ENCODE measurements around the gene RMI2. TPM values are rescaled to one million over a fixed set of nuclear protein-coding genes. Genes with fewer than 3 reads are reported as not detected.

RMI2 gene
- total and polyA plus RNA-seq, 9 of the 15 experiments (the other 6 are each of a cell fraction or from before 2014, with no cell fraction given), result 8.0 to 43.4 (median 32.5) TPM

DNA sequence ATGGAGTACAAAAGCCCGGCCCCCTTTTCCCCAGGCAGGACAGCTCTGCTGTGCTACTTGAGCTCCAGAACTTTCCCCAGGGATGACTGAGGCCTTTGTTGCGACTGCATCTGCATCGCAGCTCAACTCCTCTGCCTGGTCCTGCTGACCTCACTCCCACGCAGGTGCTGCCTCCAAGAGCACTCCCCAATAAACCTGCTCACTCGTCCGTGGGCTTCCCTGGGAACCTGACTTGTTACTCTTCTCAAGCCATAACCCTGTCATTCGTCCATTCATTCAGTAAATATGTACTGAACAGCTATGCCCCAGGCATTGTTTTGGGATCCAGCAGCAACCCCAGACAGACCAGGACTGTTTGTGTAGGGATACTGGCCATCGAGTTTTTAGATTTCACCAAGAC, 11.6 kb upstream of the RMI2 start (continued):
- no peak for TF ChIP-seq ATF1 (CRISPR knock-in tag; IDR thresholded peaks at IDR 0.05)
- no peak for TF ChIP-seq ATF1 (tag; IDR thresholded peaks at IDR 0.05)

DNA sequence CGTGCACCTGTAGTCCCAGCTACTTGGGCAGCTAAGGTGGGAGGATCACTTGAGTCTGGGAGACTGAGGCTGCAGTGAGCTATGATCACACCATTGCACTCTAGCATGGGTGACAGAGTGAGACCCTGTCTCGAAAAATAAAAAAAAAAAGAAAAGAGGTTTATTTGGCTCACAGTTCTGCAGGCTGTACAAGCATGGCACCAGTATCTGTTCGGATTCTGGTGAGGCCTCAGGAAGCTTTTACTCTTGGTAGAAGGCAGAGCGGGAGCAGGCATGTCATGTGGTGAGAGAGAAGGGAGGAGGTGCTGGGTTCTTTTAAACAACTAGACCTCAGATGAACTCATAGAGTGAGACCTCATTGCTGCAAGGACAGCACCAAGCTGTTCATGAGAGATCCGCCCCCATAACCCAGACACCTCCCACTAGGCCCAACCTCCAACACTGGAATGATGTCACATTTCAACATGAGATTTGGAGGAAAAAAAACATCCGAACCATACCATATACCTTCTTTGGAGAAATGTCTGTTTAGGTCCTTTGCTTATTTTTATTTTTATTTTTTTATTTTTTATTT, 10.3 kb upstream of the RMI2 start:
- FAIRE-seq (no peak), ATAC-seq (peak; percentile 67), DNase-seq (ENCODE audit: extremely low read depth in 1 of 4, low spot score in 3 of 4) (no peak)
- ChIA-PET POLR2A (interaction anchor here (0.8 to 1.3 kb wide), 2 partner anchors 63 to 79 kb away, joined by 3 to 4 read pairs; partner anchors contain the start of gene SOCS1), CTCF (ENCODE audit: low intra/inter-chr PET ratio) (no interaction called here)
- peaks cover 0 to 11% of the 10 kb centered on the region in 2 experiments; a peak in 4 of 5 replicates for H3K27me3 ChIP-seq (ENCODE audit: control insufficient read depth in 2 of 2, insufficient read depth in 2 of 2, low read length in 2 of 2)
- no peaks in the 10 kb centered on the region for H3K9me1 ChIP-seq (ENCODE audit: control insufficient read depth, insufficient read depth, low read length)
- H3K79me2 ChIP-seq (ENCODE audit: control insufficient read depth, insufficient read depth, low read length), result no peaks in the 10 kb centered on the region
- no peaks in the 10 kb centered on the region for H3K36me3 ChIP-seq (ENCODE audit: control insufficient read depth, insufficient read depth, low read length)
- no peak overlapping the region for H3K4me3 ChIP-seq
- BruUV-seq (replicated peaks), result no TSS peak
- intact Hi-C loops (cut with micrococcal nuclease) (no loop called here), in situ Hi-C loops (cut with MboI) (no loop called here)
- no peak overlapping the region for H3K27ac ChIP-seq (ENCODE audit: extremely low read depth, low read depth, low read length)
- no peak overlapping the region for H3K4me2 ChIP-seq (ENCODE audit: insufficient read depth, low read length)
- H3K4me1 ChIP-seq (replicated peaks in 1 of 2; ENCODE audit: control insufficient read depth in 2 of 2, insufficient read depth in 2 of 2, low read length in 2 of 2), result no peaks in the 10 kb centered on the region
- no peaks in the 10 kb centered on the region for H4K20me1 ChIP-seq (replicated peaks; ENCODE audit: control insufficient read depth, insufficient read depth, low read length)
- 57% methylated on average over 6 of the region's 6 CpGs for WGBS (ENCODE audit: insufficient coverage, low coverage, missing lambda C conversion rate)
- peaks cover 6% of the 10 kb centered on the region; the same call in 1 of the 2 replicates for H3K9me3 ChIP-seq (replicated peaks; ENCODE audit: control insufficient read depth, insufficient read depth, low read depth, low read length)
- H3K9ac ChIP-seq (ENCODE audit: insufficient read depth in 1 of 2, low read depth in 2 of 2, low read length in 2 of 2), result no peak overlapping the region
- no peak overlapping the region for H2AFZ ChIP-seq (ENCODE audit: low read depth, low read length)
- TF ChIP-seq NFXL1 (CRISPR knock-in tag; IDR thresholded peaks at IDR 0.05), result no peak
- TF ChIP-seq, protein P1, sequence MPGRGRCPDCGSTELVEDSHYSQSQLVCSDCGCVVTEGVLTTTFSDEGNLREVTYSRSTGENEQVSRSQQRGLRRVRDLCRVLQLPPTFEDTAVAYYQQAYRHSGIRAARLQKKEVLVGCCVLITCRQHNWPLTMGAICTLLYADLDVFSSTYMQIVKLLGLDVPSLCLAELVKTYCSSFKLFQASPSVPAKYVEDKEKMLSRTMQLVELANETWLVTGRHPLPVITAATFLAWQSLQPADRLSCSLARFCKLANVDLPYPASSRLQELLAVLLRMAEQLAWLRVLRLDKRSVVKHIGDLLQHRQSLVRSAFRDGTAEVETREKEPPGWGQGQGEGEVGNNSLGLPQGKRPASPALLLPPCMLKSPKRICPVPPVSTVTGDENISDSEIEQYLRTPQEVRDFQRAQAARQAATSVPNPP (IDR thresholded peaks at IDR 0.05; ENCODE audit: borderline replicate concordance, insufficient read depth, insufficient read length), result no peak
- peak; percentile 92 for TF ChIP-seq TRIM28 (IDR thresholded peaks at IDR 0.05)
- no peak for TF ChIP-seq CHCHD3 (CRISPR knock-in tag; IDR thresholded peaks at IDR 0.05)
- TF ChIP-seq NFIC (IDR thresholded peaks at IDR 0.05), result no peak
- TF ChIP-seq PPARD (CRISPR knock-in tag; IDR thresholded peaks at IDR 0.05), result no peak
- no peak for TF ChIP-seq EP300 (IDR thresholded peaks at IDR 0.05; ENCODE audit: low read length)
- no peak for TF ChIP-seq ZNF124 (CRISPR knock-in tag; IDR thresholded peaks at IDR 0.05)
- TF ChIP-seq ZNF316 (IDR thresholded peaks at IDR 0.05), result peak; percentile 84
- peak; percentile 98 for TF ChIP-seq ZNF766 (CRISPR knock-in tag; conservative IDR thresholded peaks at IDR 0.05)
- TF ChIP-seq HNRNPL (IDR thresholded peaks at IDR 0.05; ENCODE audit: low read depth, low read length), result no peak
- TF ChIP-seq JUNB (CRISPR knock-in tag; conservative IDR thresholded peaks at IDR 0.05), result no peak
- TF ChIP-seq, protein P2, sequence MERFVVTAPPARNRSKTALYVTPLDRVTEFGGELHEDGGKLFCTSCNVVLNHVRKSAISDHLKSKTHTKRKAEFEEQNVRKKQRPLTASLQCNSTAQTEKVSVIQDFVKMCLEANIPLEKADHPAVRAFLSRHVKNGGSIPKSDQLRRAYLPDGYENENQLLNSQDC (CRISPR knock-in tag; IDR thresholded peaks at IDR 0.05), result no peak
- no peak for TF ChIP-seq ZNF780A (CRISPR knock-in tag; IDR thresholded peaks at IDR 0.05)
- TF ChIP-seq, protein P3, sequence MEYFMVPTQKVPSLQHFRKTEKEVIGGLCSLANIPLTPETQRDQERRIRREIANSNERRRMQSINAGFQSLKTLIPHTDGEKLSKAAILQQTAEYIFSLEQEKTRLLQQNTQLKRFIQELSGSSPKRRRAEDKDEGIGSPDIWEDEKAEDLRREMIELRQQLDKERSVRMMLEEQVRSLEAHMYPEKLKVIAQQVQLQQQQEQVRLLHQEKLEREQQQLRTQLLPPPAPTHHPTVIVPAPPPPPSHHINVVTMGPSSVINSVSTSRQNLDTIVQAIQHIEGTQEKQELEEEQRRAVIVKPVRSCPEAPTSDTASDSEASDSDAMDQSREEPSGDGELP (CRISPR knock-in tag; IDR thresholded peaks at IDR 0.05; ENCODE audit: borderline replicate concordance), result no peak
- TF ChIP-seq HSF4 (CRISPR knock-in tag; IDR thresholded peaks at IDR 0.05; ENCODE audit: borderline replicate concordance), result no peak
- peak; percentile 36 to 62; a peak in 3 of 4 replicates for TF ChIP-seq TRIM24 (IDR thresholded peaks at IDR 0.05)
- no peak for TF ChIP-seq XRCC3 (IDR thresholded peaks at IDR 0.05)
- peak in 1 of 2 experiments; percentile 65; a peak in 1 of 3 replicates for TF ChIP-seq CBX3 (IDR thresholded peaks at IDR 0.05; ENCODE audit: borderline replicate concordance in 1 of 2, low read length in 2 of 2)
- no peak for TF ChIP-seq SOX6 (IDR thresholded peaks at IDR 0.05)
- no peak for TF ChIP-seq CBX5 (IDR thresholded peaks at IDR 0.05; ENCODE audit: borderline replicate concordance, low read depth)
